Cardiac muscle cell (in vitro differentiated cells and primary cell): Measurements from ENCODE around the gene ZMPSTE24. TPM values are rescaled to one million over a fixed set of nuclear protein-coding genes. Genes with fewer than 3 reads are reported as not detected.
"Not testable (repeated sequence)": the region's sequence is repeated elsewhere in the genome, so short reads cannot be mapped to it uniquely, and the experiment has no call there.

ENCODE experiments used
- DNase-seq, 2 donors: peaks; one replicate each; pipeline versions ENCODE4 v3.0.0 to v3.0.0-alpha.2; 2010 to 2017; ENCODE audit warnings: low read depth in 1 of 2, low spot score in 1 of 2
- H3K27ac ChIP-seq: fragments of 200-600 bp; sonication (generic); 2 replicates; pipeline ENCODE4 v1.5.1; 2016
- H3K27me3 ChIP-seq: fragments of 200-600 bp; sonication (generic); 2 replicates; pipeline ENCODE4 v1.6.0; 2016; ENCODE audit warnings: control low read depth
- H3K36me3 ChIP-seq: fragments of 200-600 bp; sonication (generic); 2 replicates; pipeline ENCODE4 v1.5.1; 2016; ENCODE audit warnings: control low read depth
- H3K4me1 ChIP-seq: fragments of 200-600 bp; sonication (generic); 2 replicates; pipeline ENCODE4 v1.8.1; 2017; ENCODE audit warnings: low read depth, mild to moderate bottlenecking, mixed run types
- H3K4me3 ChIP-seq: fragments of 200-600 bp; sonication (generic); 2 replicates; pipeline ENCODE4 v1.5.1; 2016; ENCODE audit warnings: mild to moderate bottlenecking
- H3K9me3 ChIP-seq: fragments of 200-600 bp; sonication (generic); 2 replicates; pipeline ENCODE4 v1.5.1; 2017; ENCODE audit warnings: low read depth, mild to moderate bottlenecking, control low read depth
- CTCF ChIP-seq: IDR thresholded peaks from 2 replicates; pipeline ENCODE4 v1.5.1; 2012; ENCODE audit warnings: low read depth, mild to moderate bottlenecking, low read length
- polyA plus RNA-seq: library from polyadenylated mRNA; unstranded; fragments of >200 nt; fragmentation: Nextera tagmentation; extraction: Ambion mirVana; gene quantifications from 2 replicates; pipeline ENCODE4 v1.2.1, GENCODE V29; 2016
- total RNA-seq: library from RNA; depleted of rRNA; stranded (reverse); fragments of >200 nt; gene quantifications from 2 replicates; pipeline ENCODE4 v1.2.3, GENCODE V29; 2016

Gene ZMPSTE24
- total and polyA plus RNA-seq, 2 experiments from 2014 or later, result 8.4 to 24.0 TPM

GRCh38 chr1:40315795-40316594, 58.0 kb downstream of the ZMPSTE24 start:
- H3K27me3 ChIP-seq, result peaks cover 43% of the 10 kb centered on the region
- no peak overlapping the region for H3K27ac ChIP-seq
- peak; percentile 14 to 21 for DNase-seq
- H3K9me3 ChIP-seq, result no peaks in the 10 kb centered on the region
- no peak for TF ChIP-seq CTCF
- H3K4me1 ChIP-seq, result peaks cover 7% of the 10 kb centered on the region
- no peaks in the 10 kb centered on the region for H3K36me3 ChIP-seq
- H3K4me3 ChIP-seq, result peak overlapping the region; percentile 28

GRCh38 chr1:40316595-40317393, 58.8 kb downstream of the ZMPSTE24 start, which contains the start of gene COL9A2:
Gene COL9A2 (minus strand): TSS chr1:40317286. CDS start chr1:40317197, 89 bp downstream.
- no peaks in the 10 kb centered on the region for H3K36me3 ChIP-seq
- peak within 1 kb of the TSS; percentile 28 for H3K4me3 ChIP-seq
- H3K27me3 ChIP-seq, result peaks cover 43% of the 10 kb centered on the region
- no peak for TF ChIP-seq CTCF
- no peak within 1 kb of the TSS for H3K27ac ChIP-seq
- H3K4me1 ChIP-seq, result peaks cover 7% of the 10 kb centered on the region
- peak; percentile 37 to 48 for DNase-seq
- no peaks in the 10 kb centered on the region for H3K9me3 ChIP-seq

GRCh38 chr1:40317394-40318074, 59.5 kb downstream of the ZMPSTE24 start:
- no peak for DNase-seq
- no peak for TF ChIP-seq CTCF
- Histone ChIP-seq H3K36me3 (no peaks in the 10 kb centered on the region), H3K27ac (no peak overlapping the region), H3K9me3 (no peaks in the 10 kb centered on the region), H3K4me3 (peak overlapping the region; percentile 28), H3K27me3 (peaks cover 43% of the 10 kb centered on the region), H3K4me1 (peaks cover 7% of the 10 kb centered on the region)

GRCh38 chr1:40318476-40318875, 60.4 kb downstream of the ZMPSTE24 start:
- H3K4me1 ChIP-seq, result peaks cover 7% of the 10 kb centered on the region
- no peak for TF ChIP-seq CTCF
- H3K4me3 ChIP-seq, result no peak overlapping the region
- no peaks in the 10 kb centered on the region for H3K9me3 ChIP-seq
- H3K27me3 ChIP-seq, result peaks cover 43% of the 10 kb centered on the region
- no peaks in the 10 kb centered on the region for H3K36me3 ChIP-seq
- DNase-seq, result no peak
- no peak overlapping the region for H3K27ac ChIP-seq

- no peak for TF ChIP-seq CTCF
- no peak overlapping the region for H3K27ac ChIP-seq
- DNase-seq, result no peak
- no peak overlapping the region for H3K4me3 ChIP-seq
- H3K4me1 ChIP-seq, result peaks cover 7% of the 10 kb centered on the region
- no peaks in the 10 kb centered on the region for H3K9me3 ChIP-seq
- peaks cover 43% of the 10 kb centered on the region for H3K27me3 ChIP-seq
- H3K36me3 ChIP-seq, result no peaks in the 10 kb centered on the region
Observed at GRCh38 chr1:40318970-40319621, 61.1 kb downstream of the ZMPSTE24 start.

GRCh38 chr1:40331403-40331802, 73.4 kb downstream of the ZMPSTE24 start:
- H3K4me3 ChIP-seq, H3K27me3 ChIP-seq: not testable (repeated sequence)

More at GRCh38 chr1:40331403-40331802, 73.4 kb downstream of the ZMPSTE24 start:
- not testable (repeated sequence) for H3K36me3 ChIP-seq, H3K4me1 ChIP-seq, DNase-seq, H3K27ac ChIP-seq, H3K9me3 ChIP-seq
